ENCODE measurements around the gene IGSF9.
A peak's percentile ranks its signal among the peaks of the same experiment; 100 is the strongest.

The IGSF9 gene

DNA sequence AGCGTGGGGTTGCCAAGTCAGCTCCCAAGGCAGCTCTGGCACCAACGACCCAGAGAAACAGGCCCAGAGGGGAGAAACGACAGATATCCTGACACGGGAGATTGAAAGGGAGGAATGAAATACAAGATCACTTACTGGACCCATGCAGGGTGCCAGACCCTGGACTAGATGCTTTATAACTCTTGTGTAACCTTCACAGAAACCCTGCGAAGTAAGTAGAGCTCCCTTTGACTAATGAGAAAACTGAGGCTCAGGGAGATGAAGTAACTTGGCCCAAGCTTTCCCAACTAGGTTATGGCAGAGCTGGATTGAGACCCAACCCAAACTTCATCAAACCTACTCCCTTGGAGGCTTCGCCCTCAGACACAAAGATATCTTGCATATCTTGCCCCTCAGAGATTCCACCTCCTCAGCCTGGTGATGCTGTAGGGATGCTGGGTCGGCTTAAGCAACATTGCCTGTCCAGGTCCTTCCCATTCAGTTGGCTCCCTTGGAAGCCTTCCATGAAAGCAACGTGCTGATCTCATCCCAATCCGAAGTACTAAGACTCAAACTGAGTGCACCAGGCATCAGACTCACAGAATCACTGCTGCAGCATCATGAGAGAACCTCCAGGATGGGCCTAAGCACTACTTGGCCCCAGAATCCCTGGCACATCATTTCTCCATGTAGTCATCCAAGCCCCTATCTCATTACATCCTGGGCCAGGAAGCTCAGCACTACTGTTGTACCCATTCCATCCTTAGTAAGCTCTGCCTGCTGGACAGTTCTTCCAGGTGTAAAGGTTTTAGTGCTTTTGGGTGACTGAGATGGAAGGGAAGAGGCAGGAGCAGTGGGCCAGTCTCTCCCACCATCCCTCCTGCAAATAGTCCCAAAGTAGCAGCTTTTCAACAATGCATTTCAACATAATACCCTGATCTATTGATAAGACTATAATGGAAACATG lies 1.1 kb upstream of the IGSF9 start:
- no peak for DNase-seq

DNA sequence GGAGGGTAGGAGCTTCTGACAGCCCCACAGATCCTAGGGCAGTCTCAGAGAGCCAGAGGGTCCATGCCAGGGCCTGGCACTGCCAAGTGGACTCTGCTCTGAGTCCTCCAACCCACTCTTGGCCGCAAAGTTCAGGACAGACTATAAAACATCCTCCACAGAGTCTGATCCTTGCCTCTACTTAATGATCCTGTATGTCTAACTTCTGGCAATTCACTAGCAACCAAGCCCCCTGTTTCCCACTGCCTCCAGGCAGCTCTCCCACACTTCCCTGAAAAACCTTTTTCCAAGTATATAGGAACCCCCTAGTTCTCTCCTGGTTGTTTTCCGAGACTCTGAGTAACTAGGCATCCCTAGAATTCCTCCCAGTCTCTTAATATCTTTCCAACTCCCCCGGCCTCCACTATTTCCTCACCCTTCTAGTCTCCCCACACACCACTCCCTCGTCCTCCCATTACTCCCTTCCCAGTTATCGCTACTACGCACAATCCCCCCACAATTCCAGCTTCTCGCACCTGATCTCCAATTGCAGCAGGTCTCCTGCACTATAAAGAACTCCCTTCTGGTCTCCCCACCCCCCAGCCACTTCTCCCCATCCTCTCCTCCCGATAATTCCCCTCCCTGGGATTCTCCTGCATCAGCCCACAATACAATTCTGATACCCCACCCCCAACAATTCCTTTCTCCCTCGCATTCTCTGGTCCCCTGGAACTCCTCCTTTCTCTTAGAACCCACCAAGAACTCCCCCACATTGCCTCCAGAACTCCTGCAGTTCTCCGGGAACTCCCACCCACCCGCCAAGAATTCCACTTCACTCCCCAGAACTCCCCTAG lies 574 bp downstream of the IGSF9 start:
- DNase-seq: no peak

DNA sequence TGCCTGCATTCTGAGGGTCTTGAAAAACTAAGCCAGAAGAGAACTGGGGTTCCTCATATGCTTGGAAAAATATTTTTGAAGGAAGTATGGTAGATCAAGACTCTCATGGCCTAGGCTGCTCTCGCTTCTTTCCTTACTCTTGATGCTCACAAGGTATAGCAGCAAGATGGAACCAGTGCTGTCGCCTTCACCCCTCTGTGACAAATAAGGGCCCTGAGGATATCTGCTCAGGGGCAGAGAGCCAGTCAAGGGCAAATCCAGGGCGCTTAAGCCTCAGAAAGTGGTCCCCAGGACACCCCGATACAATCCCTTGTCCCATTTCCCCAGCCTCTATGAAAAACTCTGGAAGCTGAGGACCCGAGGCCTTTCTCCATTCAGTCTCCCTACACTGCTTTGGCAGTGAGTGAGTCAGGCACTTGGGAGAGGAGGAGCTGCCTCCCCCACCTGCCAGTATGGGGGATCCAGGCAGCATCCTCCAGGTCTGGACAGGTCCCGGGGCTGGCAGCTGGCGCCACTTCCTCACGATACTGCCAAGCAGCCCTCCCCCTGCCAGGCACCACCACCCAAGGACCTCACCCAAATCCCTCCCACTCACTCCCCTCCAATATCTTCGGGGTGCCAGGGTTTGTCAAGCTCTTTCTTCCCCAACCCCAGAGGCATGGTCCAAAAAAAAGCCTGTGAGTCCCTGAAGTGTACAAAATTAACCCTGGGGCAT lies 1.3 kb downstream of the IGSF9 start:
- DNase-seq: no peak

DNA sequence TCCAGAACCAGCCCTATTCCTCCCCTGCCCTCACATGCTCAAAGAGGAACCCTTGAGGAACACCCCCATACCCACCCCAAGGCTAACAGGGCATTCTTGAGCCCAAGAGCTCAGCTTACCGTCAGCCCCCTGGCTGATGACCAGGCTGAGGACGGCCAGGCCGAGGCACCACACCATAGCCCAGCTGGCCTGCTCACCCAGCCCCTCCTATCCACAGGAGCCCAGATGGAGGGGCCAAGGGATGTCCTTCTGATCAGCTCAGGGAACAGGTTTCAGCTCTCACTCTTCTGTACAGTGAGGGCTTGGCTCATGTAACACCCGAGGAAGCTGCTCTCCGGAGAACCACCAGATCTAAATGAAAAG lies 2.2 kb downstream of the IGSF9 start:
- DNase-seq: no peak

DNA sequence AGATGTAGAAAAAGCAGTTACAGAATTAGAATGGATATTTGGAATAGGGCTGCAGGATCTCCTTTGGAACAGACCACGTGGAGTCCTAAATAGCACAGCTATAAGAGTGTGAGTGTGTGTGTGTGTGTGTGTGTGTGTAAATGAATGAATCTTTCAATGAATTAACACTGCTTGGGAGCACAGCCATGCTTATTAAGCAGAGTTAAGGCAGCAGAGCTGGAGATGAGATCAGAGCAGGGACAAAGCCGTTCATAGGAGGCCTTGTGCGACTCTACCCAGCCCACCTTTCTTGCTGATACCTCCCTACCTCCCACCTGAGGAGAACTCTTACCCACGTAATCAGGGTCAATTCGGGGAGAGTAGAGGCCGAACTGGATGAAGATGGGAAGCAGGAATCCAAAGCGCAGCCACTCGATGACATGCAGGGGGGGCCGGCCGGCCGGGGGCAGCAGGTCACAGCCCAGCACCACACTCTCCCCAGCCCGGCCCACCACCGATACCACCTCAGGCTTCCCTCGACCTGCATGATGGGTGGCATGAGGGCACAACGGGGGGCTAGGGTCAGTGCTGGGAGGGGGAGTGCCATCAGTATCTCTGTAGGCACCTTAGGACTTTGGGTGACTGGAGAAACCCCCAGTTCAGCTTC lies 2.7 kb downstream of the IGSF9 start:
- no peak for DNase-seq

DNA sequence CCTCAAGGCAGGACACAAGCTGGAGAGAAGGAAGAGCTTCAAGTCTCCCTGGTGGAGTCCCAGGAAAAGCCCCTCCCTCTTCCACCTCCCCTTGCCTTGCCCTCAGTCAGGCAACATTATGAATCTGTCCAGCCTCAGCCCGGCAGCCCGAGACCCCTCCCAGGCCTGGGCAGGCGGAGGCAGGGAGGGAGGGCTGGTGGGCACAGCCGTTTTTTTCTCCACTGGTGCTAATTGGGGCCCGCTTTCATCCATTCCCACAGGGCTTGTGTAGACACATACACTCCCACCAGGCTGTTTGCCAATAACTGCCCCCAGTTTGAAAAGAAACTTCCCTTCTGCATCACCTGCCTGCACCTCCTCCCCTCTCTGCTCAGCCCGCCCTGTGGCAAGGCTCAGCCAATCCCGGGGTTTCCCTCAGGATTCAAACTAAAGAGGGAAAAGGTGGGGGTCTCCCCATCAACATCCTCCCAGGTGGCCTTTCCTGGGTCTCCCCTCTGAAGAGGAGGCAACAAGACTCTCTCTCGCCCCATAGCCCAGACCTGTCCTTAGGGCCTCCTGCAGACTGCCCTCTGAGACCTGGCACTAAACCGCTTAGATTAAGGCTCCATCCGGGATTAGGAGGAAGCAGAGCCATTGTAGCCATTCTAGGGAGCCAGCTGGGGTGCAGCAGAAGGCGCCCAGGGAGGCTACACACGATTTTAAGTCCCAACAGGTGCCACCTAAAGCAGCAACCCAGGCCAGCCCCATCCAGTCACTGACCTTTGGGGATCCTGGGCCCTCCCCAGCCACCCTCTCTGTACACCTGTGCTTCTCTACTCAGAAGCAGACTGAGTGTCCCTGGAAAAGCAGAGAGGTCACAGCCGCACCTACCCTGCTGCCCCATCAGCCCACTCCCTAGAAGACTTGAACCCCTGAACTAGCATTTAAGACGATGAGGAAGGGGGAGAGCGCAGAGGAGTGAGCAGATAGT lies 3.5 kb downstream of the IGSF9 start:
- no peak for DNase-seq

DNA sequence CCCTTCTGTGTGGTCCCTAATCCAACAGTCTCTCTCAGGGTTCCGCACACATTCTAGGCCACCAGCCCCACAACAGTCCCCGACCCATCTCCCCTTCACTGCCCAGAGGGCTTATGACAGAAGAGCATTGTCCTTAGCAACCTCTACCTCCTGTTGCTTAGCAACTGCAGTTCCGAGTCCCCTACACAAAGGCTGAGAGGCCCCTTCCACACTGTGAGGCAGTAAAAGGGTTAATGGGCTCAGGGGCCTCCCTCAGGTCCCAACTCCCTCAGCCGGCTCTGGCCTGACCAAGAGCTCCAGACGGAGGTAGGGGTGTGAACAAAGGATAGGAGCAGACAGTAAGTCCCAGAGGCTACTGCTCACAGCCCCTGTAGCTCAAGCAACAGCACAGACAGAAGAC lies 4.3 kb downstream of the IGSF9 start:
- DNase-seq: no peak

DNA sequence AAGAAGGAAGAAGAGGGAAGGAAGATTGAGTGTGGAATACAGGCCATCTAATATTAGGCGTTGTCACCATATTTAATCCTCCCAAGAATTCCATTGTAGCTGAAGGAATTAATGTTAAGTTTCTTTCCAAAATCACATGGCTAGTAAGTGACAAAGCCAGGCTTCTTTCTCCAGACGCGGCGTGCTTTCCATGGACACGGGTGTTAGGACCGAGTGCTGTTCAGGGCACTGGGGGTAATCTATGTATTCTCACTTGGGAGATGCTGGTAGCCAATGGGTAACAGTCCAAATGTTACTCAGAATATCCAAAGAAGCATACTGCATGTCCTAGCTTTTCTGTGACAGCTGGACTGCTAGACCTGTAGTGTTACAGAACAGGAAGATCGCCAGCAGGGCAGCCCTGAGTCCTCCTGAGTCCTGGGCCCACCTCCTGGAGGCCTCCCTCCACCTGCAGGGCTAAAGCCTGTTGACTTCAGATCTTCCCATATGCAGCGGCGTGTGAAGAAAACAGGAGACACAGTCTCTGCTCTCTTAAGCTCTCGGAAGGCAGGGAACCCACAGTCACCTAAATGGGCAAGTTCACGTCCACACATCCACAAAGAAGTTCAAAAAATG lies 5.3 kb downstream of the IGSF9 start:
- no peak for DNase-seq

DNA sequence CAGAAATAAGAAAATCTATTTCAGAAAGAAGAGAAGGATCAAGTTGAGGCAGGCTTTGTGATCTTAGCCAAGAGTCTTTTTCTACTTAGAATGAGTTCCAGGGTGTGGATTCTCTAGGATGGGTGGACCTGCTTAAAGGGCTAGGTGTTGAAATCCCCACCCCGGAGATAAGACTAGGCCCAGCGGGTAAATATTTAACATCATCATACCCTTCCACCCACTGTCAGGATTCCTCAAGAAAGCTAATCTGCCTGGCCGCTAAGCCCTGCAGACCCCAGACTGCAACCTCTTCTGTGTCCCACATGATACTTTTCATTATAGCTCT lies 5.8 kb downstream of the IGSF9 start:
- no peak for DNase-seq

DNA sequence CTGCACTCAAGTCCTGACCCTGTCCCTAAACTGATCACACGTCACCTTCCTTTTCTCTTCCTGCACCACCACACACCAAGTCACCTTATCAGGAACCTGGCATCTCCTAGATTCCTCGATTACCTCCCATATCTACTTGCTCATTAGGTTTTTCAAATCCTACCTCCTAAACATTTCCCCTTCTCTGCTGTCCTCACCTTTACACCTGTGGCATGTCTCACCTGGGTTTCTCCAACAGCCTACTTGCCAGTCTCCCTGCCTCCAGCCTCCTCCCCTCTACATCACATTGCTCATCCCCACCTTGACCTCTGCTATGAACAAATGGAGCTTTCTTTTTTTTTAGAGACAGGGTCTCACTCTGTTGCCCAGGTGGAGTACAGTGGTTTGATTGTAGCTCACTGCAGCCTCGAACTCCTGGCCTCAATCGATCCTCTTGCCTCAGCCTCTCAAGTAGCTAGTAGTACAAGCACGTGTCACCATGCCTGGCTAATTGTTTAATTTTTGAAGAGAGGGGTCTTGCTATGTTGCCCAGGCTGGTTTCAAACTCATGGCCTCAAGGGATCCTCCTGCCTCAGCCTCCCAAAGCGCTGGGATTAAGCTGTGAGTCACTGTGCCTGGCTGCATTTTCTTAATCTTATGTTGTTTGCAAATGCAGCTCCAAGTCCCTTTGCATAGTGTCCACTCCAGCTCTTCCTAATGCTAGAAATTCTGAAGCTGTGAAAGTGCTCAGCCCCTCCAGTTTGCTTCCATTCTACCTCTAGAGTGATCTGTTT lies 6.3 kb downstream of the IGSF9 start:
- no peak for DNase-seq

DNA sequence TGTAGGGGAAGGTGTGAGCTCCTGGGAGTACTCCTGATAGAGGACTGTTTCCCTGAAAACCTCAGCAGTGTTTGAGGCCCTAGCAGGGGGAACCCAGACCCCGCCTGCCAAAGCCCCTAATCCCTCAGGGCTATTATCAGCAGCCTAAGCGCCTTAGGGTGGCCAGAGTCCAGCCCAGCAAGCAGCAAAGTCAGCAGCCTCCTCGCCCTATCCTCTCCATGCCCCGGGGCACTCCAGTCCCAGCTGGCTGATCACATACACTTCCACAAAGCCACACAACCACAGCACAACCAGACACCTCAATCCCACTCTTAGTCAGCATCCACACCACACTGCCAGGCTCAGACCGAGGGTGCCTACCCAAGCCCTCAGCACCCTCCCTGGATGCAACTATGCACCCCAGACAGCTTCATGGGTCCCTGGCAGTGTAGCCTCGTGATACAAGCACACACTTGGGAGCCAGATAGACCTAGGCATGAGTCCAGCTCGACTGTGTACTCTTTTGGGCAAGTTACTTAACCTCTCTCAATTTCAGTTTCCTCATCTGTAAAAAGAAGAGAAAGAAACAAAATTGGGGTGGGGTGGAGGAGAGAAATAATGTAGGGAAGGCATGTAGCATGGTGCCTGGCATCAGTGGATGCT lies 7.1 kb downstream of the IGSF9 start:
- no peak for DNase-seq

DNA sequence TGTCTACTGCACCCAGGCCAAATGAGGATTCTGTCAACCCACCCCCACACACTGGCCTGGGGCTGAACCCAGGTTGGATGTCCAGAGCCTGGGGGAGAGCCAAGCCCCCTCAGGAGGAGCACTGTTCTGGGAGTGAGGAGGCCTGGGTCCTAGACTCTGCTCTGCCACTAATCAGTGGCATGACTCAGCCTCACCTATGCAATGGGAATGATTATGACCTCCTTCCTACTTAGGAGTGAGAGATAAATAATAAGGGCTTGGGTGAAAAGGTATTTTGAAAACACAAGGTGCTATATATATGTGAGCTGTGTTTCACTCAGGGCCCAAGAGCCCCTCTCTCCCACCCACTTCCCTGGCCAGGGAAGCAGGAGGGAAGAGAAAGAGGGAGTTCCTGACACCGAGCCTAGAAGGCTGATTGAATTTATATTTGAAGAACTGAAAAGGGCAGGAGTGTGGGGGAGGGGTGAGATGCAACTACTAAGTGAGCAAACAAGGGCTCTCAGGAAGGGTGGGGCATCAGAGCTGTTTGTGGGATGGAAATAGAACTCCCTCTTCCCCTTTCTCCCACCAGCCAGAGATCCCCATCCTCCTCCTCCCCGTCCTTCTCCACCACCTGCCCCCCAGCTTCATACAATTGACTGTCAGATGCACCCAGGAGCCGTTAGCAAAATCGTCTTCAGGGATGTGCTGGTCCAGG lies 8.2 kb downstream of the IGSF9 start:
- DNase-seq: no peak

DNA sequence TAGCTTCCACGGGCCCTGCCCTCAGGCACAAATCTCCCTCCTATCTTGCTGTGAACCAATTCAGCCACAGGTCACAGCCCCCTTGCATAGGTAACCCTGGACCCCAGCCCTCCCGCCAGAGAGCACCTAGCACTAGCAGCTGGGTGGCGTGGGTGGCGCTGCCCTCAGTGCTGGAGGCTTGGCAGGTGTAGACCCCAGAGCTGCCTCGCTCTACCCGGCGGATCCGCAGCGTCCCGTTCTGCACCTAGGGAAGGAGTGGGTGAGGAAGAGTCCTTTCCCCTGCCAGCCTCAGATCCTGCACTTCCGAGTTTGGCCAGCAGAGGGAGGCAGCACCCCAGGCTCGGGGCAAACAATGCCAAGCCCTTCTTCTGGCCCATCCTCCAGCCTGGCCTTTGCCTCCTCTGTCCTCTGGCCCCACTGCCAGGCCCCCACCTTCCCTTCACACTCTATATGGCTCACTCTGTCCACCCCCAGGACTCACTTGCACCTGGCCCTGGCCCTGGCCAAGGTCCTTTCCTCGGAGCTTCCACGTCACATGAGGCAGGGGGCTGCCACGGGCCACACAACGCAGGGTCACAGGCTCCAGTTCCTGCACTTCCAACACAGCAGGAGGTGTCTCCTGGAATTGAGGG lies 9.0 kb downstream of the IGSF9 start:
- DNase-seq: peak in 24 of 56 donors; percentile 4 to 59 (median 24)

DNA sequence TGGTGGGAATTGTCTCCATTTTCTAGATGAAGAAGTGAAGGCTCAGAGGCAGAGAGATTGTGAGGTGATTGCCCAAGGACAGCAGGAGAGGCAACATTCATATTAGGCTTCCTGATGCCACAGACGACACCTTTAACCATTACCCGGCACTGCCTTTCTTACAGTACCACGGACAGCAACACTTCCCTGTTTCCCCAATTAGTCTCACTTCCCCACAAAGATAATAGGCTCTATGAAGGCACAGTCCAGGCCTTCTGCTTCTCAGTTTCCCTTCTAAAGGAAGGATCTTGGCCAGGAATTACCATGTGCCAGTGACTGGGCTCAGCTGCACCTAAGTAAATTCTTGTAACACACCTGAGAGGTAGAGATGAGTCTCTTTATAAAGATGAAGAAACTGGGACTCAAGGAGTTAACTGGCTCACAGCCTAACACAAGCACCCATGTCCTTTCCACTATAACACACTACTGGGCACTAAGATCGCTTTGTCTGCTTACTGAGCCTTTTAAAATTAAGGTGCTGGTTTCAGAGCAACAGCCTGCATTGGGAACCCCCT lies 9.6 kb downstream of the IGSF9 start:
- peak in 1 of 56 donors; percentile 7 for DNase-seq

DNA sequence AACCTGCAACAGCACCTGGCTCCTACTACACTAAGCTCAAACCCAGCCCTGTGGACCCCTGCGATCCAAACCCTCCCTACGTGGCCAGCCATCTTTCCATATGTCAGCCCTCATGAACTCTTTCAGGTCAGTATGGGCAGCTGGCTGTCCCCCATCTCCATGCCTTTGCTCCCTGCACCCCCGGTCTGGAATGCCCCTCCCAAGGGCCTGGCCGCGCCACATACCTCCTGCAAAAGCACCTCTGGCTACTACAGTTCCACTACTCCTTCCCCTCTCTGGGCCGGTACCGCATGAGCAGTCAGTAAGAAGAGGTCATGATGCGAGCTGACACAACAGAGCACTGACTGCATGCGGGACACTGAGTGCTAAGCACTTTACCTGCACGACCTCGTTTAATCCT lies 10.1 kb downstream of the IGSF9 start:
- DNase-seq: no peak

DNA sequence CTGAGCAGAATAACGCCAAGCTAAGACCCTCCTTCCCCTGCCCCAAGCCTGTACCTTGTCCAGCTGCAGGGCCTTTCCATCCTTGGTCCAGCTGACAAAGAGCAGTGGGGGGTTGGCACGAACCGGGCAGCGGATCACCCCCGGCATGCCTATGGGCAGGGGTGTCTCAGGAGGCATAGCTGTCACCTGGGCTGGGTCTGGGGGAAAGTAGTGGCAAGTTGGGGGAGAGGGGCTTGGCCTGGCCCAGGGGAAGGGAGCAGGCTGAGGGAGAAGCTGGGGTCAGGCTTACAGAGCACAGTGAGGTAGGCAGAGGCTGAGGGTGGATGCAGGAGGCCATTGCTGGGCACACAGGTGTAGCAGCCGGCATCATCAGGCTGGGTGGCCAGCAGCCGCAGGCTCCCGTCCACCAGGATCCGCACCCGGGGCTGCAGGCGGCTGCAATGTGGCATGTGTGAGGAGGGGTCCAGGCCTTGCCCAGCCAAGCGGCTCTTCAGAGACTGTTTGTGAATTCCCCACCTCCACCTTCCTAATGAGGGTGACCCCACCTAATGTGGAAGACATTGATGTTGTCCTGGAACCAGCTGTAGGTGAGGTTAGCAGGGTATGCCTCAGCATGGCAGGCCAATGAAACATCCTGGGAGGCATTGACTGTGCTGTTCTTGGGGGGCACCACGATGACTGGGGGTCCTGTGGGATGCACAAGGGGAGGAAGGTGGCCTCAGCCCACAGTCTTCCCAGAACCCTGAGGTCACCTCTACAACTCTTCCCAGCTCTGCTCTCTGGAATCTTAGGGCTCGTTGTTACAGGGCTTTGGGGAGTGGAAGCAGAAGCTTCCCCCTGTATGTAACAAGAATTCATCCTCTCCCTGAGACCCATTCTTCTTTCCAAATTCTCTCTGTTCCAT lies 11.0 kb downstream of the IGSF9 start:
- no peak for DNase-seq

Data from amygdala (tissue), 56 donors.